ENCODE results near the gene EGLN1. TPM values are rescaled to one million over a fixed set of nuclear protein-coding genes. Genes with fewer than 3 reads are reported as not detected.

EGLN1 gene
- total RNA-seq, 4 donors from 2014 or later, result 34.7 to 53.1 (median 39.8) TPM

GRCh38 chr1:231340328-231341013, 81.6 kb downstream of the EGLN1 start:
- no peak overlapping the region for H3K4me3 ChIP-seq
- DNase-seq, result no peak
- TF ChIP-seq POLR2A (IDR thresholded peaks at IDR 0.05), result no peak
- TF ChIP-seq, protein P1, sequence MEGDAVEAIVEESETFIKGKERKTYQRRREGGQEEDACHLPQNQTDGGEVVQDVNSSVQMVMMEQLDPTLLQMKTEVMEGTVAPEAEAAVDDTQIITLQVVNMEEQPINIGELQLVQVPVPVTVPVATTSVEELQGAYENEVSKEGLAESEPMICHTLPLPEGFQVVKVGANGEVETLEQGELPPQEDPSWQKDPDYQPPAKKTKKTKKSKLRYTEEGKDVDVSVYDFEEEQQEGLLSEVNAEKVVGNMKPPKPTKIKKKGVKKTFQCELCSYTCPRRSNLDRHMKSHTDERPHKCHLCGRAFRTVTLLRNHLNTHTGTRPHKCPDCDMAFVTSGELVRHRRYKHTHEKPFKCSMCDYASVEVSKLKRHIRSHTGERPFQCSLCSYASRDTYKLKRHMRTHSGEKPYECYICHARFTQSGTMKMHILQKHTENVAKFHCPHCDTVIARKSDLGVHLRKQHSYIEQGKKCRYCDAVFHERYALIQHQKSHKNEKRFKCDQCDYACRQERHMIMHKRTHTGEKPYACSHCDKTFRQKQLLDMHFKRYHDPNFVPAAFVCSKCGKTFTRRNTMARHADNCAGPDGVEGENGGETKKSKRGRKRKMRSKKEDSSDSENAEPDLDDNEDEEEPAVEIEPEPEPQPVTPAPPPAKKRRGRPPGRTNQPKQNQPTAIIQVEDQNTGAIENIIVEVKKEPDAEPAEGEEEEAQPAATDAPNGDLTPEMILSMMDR (IDR thresholded peaks at IDR 0.05), result no peak
- H3K27me3 ChIP-seq, result no peaks in the 10 kb centered on the region
- H3K36me3 ChIP-seq, result peaks cover 0 to 32% (median 0%) of the 10 kb centered on the region in 3 donors
- H3K9me3 ChIP-seq, result no peaks in the 10 kb centered on the region
- peaks cover 0 to 18% (median 13%) of the 10 kb centered on the region in 4 donors for H3K4me1 ChIP-seq
- no peak overlapping the region for H3K27ac ChIP-seq

DNA sequence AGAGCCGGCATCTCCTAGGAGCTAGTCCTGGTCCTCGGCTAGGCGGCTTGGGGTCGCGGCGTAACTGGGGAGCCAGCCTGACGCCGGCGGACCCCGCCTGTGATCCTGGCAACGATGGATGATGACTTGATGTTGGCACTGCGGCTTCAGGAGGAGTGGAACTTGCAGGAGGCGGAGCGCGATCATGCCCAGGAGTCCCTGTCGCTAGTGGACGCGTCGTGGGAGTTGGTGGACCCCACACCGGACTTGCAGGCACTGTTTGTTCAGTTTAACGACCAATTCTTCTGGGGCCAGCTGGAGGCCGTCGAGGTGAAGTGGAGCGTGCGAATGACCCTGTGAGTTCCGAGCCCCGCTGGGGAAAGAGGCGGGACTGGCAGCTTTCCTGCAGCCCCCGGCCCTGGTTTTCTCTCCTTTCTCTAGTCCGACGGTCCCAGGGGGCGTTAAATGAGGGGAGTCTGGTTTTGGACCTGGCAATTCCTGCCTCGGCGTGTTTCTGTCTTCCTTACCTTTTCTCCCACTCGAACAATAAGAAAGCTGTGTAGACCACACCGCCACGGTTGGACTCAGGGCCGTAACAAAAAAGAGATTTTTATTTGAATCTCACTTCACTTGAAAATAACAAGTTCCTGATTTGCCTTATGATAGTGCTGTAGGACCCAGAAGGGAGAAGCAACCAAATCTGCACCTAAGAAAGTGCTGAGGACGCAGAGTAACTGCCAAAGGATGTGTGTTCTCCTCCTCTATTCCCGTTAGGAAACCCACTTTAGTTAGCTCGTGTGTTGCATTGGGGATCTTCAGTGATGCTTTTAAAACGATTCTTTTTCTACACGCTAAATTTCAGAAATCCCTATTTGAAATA, 83.6 kb downstream of the EGLN1 start, which contains the start of gene SPRTN:
Gene SPRTN, plus strand, starts transcription at position 24 of the 859 bp plus-strand sequence. Its CDS starts 91 bp downstream, at position 115.
- Histone ChIP-seq H3K36me3 (peaks cover 0 to 22% (median 0%) of the 10 kb centered on the region in 3 donors), H3K27ac (peak within 1 kb of the TSS; percentile 87 to 94 (median 91)), H3K27me3 (no peaks in the 10 kb centered on the region), H3K4me1 (peaks cover 0 to 38% (median 19%) of the 10 kb centered on the region in 4 donors), H3K9me3 (no peaks in the 10 kb centered on the region), H3K4me3 (peak within 1 kb of the TSS; percentile 63 to 85 (median 74))
- no peak for DNase-seq
- TF ChIP-seq POLR2A (IDR thresholded peaks at IDR 0.05), result no peak

DNA sequence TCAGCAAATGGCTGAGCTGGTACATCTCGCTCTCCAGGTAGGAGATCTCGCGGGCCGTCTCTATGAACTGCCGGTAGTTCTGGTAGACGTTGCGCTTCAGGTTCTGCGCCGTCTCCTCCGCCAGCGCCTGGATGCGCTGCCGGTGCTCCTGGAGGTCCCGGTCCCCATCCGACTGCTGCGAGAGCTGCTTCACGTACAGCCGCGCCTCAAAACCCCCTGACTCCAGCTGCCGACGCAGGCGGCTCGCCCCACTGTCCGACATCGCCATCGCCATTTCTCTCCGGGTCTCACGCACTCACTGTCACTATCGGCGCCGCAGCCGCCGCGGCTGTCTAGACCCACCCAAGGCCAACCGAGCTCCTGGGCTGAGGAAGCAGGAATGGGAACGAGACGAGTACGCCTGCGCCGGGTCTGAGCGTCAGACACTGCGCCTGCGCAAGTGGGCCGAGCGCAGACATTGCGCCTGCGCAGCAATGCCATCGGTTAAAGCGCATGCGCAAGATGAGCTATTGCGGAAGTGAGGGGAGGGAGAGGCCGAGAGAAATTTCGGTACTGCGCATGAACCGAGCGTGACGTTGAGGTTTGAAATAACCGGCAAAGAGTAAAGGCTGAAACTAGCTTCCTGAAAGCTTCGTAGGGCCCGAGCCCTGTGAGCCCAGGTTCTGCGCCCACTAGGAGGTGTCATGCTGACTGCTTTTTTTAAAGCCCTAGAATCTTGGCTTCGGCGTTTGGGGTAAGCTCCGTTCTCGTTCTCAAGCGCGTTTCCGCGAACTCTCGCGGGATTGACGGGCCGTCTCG, 84.4 kb downstream of the EGLN1 start, which contains the start of gene EXOC8:
Gene EXOC8, minus strand, starts transcription at position 381 of the 798 bp plus-strand sequence. Its CDS starts 107 bp downstream, at position 274.
- DNase-seq, result peak; percentile 87 to 98 (median 98)
- peaks cover 0 to 14% (median 0%) of the 10 kb centered on the region in 3 donors for H3K36me3 ChIP-seq
- TF ChIP-seq POLR2A (IDR thresholded peaks at IDR 0.05), result peak; percentile 84 to 92
- TF ChIP-seq, protein P1 (IDR thresholded peaks at IDR 0.05), result peak in 1 of 6 experiments; percentile 26
- H3K27me3 ChIP-seq, result no peaks in the 10 kb centered on the region
- no peaks in the 10 kb centered on the region for H3K9me3 ChIP-seq
- peak within 1 kb of the TSS; percentile 63 to 85 (median 74) for H3K4me3 ChIP-seq
- peaks cover 0 to 43% (median 19%) of the 10 kb centered on the region in 4 donors for H3K4me1 ChIP-seq
- H3K27ac ChIP-seq, result peak within 1 kb of the TSS; percentile 87 to 94 (median 91)

- Histone ChIP-seq H3K27ac (peak overlapping the region; percentile 87 to 94 (median 91)), H3K9me3 (no peaks in the 10 kb centered on the region), H3K4me3 (peak overlapping the region; percentile 63 to 85 (median 74)), H3K4me1 (peaks cover 0 to 43% (median 19%) of the 10 kb centered on the region in 4 donors), H3K36me3 (peaks cover 0 to 10% (median 0%) of the 10 kb centered on the region in 3 donors), H3K27me3 (no peaks in the 10 kb centered on the region)
- peak in 1 of 3 donors; percentile 63 for DNase-seq
- TF ChIP-seq, protein P1 (IDR thresholded peaks at IDR 0.05), result no peak
- no peak for TF ChIP-seq POLR2A (IDR thresholded peaks at IDR 0.05)
Observed at GRCh38 chr1:231337043-231337471, 85.0 kb downstream of the EGLN1 start.

- Histone ChIP-seq H3K36me3 (peaks cover 0 to under 1% (median 0%) of the 10 kb centered on the region in 3 donors), H3K27ac (no peak overlapping the region), H3K27me3 (no peaks in the 10 kb centered on the region), H3K4me3 (peak overlapping the region; percentile 63 to 85 (median 74)), H3K9me3 (no peaks in the 10 kb centered on the region), H3K4me1 (peaks cover 0 to 43% (median 19%) of the 10 kb centered on the region in 4 donors)
- no peak for TF ChIP-seq POLR2A (IDR thresholded peaks at IDR 0.05)
- TF ChIP-seq, protein P1 (IDR thresholded peaks at IDR 0.05), result no peak
- no peak for DNase-seq
Observed at GRCh38 chr1:231335663-231336602, 86.2 kb downstream of the EGLN1 start.
